ENCODE results near the gene DROSHA.
A peak's percentile ranks its signal among the peaks of the same experiment; 100 is the strongest.
"Not testable (repeated sequence)": the region's sequence is repeated elsewhere in the genome, so short reads cannot be mapped to it uniquely, and the experiment has no call there.

The DROSHA gene, protein sequence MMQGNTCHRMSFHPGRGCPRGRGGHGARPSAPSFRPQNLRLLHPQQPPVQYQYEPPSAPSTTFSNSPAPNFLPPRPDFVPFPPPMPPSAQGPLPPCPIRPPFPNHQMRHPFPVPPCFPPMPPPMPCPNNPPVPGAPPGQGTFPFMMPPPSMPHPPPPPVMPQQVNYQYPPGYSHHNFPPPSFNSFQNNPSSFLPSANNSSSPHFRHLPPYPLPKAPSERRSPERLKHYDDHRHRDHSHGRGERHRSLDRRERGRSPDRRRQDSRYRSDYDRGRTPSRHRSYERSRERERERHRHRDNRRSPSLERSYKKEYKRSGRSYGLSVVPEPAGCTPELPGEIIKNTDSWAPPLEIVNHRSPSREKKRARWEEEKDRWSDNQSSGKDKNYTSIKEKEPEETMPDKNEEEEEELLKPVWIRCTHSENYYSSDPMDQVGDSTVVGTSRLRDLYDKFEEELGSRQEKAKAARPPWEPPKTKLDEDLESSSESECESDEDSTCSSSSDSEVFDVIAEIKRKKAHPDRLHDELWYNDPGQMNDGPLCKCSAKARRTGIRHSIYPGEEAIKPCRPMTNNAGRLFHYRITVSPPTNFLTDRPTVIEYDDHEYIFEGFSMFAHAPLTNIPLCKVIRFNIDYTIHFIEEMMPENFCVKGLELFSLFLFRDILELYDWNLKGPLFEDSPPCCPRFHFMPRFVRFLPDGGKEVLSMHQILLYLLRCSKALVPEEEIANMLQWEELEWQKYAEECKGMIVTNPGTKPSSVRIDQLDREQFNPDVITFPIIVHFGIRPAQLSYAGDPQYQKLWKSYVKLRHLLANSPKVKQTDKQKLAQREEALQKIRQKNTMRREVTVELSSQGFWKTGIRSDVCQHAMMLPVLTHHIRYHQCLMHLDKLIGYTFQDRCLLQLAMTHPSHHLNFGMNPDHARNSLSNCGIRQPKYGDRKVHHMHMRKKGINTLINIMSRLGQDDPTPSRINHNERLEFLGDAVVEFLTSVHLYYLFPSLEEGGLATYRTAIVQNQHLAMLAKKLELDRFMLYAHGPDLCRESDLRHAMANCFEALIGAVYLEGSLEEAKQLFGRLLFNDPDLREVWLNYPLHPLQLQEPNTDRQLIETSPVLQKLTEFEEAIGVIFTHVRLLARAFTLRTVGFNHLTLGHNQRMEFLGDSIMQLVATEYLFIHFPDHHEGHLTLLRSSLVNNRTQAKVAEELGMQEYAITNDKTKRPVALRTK (N-terminal part only)

GRCh38 chr5:31531888-31532547, at the start of gene DROSHA, which contains the start of gene C5orf22:
Gene DROSHA, minus strand, starts transcription at chr5:31532093. Its CDS starts 3,034 bp downstream, at chr5:31529059.
Gene C5orf22, plus strand, starts transcription at chr5:31532301. Its CDS starts 92 bp downstream, at chr5:31532393.
- peak; percentile 99 for DNase-seq

DNA sequence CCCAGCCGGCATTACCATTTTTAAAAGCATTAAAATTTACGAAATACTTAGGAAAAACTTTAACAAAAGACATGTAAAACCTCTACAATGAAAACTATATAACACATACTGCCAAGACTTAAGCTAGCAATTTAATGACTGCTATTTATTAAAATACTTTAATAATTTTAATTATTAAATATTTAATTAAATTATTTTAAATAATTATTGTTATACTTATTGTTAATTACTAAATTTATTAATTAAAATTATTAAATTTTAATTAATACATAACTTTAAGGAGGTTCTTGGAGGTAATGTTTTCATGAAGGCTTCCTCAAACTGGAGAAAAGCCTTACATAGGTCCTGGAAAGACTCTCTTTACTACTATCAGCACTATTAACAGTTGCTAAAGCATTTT, 47.7 kb upstream of the DROSHA start:
- DNase-seq = no peak

DNA sequence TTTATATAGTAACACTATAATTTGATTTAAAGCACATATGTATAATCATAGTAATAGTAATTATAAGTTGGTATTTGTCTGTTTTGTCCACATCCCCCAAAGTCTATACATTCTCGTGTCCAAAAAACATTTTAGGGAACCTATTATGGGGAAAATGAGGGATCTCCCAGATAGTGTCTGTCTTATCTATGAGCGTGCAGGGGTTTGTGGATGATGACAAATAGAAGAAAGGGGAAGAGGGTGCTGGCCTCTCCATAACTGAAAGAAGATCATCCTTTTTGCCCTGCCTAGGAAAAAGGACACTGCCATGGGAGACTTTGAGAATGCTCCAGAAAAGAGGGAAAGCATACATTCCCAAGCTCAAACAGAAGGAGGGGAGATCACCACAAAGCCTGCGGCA, 45.5 kb upstream of the DROSHA start:
- DNase-seq = peak; percentile 62

- DNase-seq = peak; percentile 73
Measured at GRCh38 chr5:31574772-31575171, 42.9 kb upstream of the DROSHA start.

- no peak for DNase-seq
Measured at GRCh38 chr5:31573494-31574142, 41.7 kb upstream of the DROSHA start.

GRCh38 chr5:31569068-31569467, 37.2 kb upstream of the DROSHA start:
- DNase-seq = no peak

GRCh38 chr5:31568302-31568835, 36.5 kb upstream of the DROSHA start:
- DNase-seq = no peak

GRCh38 chr5:31566362-31566761, 34.5 kb upstream of the DROSHA start:
- not testable (repeated sequence) for DNase-seq

- no peak for DNase-seq
Measured at GRCh38 chr5:31563216-31563615, 31.3 kb upstream of the DROSHA start.

DNA sequence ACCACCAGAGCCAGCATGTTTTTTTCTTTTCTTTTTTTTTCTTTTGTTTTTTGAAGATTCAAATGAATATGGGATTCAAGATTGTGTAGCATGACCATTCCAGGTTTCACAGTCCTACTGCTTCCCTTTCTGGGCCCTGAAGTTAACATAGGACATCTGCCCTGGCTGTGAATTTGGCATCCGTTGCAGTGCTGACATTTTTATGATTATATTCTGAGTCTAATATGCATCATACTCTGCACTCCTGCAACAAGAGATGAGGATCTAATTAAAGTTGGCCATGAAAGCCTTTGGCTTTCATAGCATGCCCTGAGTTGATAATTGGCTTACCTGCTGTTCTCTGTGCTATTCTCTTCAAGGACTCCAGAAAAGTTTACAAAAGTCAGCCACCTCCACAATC, 30.1 kb upstream of the DROSHA start:
- no peak for DNase-seq

- no peak for DNase-seq
Measured at GRCh38 chr5:31559942-31560341, 28.0 kb upstream of the DROSHA start.

GRCh38 chr5:31556461-31556860, 24.6 kb upstream of the DROSHA start:
- DNase-seq = no peak

DNA sequence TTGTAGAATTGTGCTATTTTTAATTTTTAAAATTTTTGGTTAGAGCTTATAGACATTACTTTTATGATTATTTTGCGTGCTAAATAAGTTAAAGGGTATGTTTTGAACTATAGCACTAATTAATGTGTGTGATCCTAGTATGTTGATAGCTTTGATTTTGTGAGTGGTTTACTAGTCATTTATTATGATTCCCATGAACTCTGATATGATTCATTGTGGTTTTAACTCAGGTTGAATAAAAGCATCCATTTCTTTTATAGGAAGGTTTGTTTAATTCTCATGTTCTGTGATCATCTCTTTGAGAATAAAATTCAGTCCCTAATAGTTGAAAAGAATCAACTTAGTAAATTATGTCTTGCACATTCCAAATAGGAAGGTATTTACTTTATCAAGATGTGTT, 22.7 kb upstream of the DROSHA start:
- DNase-seq = no peak

GRCh38 chr5:31553863-31554262, 22.0 kb upstream of the DROSHA start:
- no peak for DNase-seq

DNA sequence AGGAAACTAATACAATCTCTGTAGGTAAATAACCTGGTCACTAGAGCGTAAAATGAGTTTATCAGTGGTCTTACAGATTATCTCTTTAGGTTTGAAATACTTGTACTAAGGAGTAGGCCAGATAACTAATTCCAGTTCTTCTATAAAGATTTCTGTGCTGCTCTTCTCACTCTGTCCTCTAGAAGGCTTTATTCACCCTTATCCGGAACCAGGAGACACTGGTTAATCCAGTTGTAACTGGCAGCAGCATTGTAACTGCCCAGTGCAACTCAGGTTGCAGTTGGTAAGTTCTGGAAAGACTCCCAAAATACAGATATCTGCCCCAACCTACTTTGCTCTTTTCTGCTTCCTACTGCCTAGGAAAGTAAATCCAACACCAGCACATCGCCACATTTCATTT, 20.0 kb upstream of the DROSHA start:
- DNase-seq = no peak

DNA sequence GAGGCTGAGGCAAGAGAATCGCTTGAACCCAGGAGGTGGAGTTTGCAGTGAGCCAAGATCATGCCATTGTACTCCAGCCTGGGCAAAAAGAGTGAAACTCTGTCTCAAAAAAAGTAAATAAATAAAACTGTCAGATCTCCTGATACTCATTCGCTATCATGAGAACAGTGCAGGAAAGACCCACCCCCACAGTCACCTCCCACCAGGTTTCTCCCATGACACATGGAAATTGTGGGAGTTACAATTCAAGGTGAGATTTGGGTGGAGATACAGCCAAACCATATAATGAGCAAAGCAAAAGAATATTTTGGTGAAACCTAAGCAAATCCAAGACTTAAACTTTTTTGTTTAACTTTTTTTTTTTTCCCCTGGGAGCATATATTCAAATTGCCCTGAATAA, 17.2 kb upstream of the DROSHA start:
- DNase-seq = not testable (repeated sequence)

- no peak for DNase-seq
Measured at GRCh38 chr5:31537851-31538250, 6.0 kb upstream of the DROSHA start.

GRCh38 chr5:31537349-31537748, 5.5 kb upstream of the DROSHA start:
- no peak for DNase-seq

- DNase-seq = no peak
Measured at GRCh38 chr5:31536873-31537272, 5.0 kb upstream of the DROSHA start.

- DNase-seq = no peak
Measured at GRCh38 chr5:31534527-31535046, 2.7 kb upstream of the DROSHA start.

DNA sequence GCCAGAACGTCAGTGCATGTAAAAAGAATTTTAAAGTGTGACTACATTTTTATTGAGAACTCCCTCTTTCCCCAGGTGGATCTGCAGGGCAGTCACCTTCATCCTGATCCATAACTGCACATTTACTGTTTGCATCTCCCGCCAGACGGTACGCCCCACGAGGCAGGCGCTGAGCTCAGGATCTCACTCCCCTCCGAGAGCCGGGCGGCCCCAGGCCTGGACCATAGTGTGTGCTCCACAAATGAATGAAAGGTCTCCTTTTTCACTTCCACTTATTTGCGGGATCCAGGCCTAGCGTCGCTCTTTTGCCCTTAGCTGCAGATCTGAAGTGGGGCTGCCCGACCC, 378 bp downstream of the DROSHA start:
- DNase-seq = peak; percentile 58

Measured in hematopoietic multipotent progenitor cell treated with erythropoietin and hydrocortisone succinate and interleukin-3 and kit ligand, for 4 days (in vitro differentiated cells).